CD4-positive, alpha-beta T cell (primary cell): ENCODE results near the gene POU6F1. TPM values are rescaled to one million over a fixed set of nuclear protein-coding genes. Genes with fewer than 3 reads are reported as not detected.

ENCODE experiments used
- ATAC-seq: fragments of 200-7000 bp; cut with Tn5 transposase; one replicate; pipeline ENCODE4 v1.10.0; 2022; ENCODE audit warnings: mild to moderate bottlenecking; ENCODE audit not compliant: poor library complexity
- CTCF ChIA-PET: fragments of 350-600 bp; sonication (Branson Sonifier 250); formaldehyde crosslinking; loops from one replicate; lab custom pipeline; 2021; ENCODE audit warnings: antibody characterized with exemption, inconsistent platforms; lab: Charles Lee
- POLR2A ChIA-PET: fragments of 350-600 bp; sonication (Branson Sonifier 250); formaldehyde crosslinking; loops from one replicate; lab custom pipeline; 2021; ENCODE audit warnings: antibody characterized with exemption, inconsistent platforms; lab: Charles Lee
- DNase-seq, 14 experiments: peaks; one replicate each; pipeline ENCODE4 v3.0.0-alpha.2; 2013 to 2020; ENCODE audit warnings: mixed read lengths in 2 of 14
- H3K27ac ChIP-seq, 2 donors: one replicate each; pipeline versions ENCODE4 v1.5.1 to v1.7.0; 2013; ENCODE audit warnings: low read length in 2 of 2, low read depth in 1 of 2, mild to moderate bottlenecking in 1 of 2
- H3K27me3 ChIP-seq, 2 experiments: 1 replicate in 1 of 2; 2 replicates in 1 of 2; pipeline versions ENCODE4 v1.6.1 to v1.7.0; 2013; ENCODE audit warnings: low read length in 2 of 2, control low read depth in 1 of 2, mild to moderate bottlenecking in 1 of 2, moderate library complexity in 1 of 2; ENCODE audit not compliant: insufficient read depth in 2 of 2, control insufficient read depth in 1 of 2
- H3K36me3 ChIP-seq: one replicate; pipeline ENCODE4 v1.6.1; 2013; ENCODE audit warnings: low read length, control low read depth; ENCODE audit not compliant: insufficient read depth
- H3K4me1 ChIP-seq: one replicate; pipeline ENCODE4 v1.6.1; 2013; ENCODE audit warnings: low read length, control low read depth; ENCODE audit not compliant: insufficient read depth
- H3K4me3 ChIP-seq: one replicate; pipeline ENCODE4 v1.5.1; 2013; ENCODE audit warnings: mild to moderate bottlenecking, low read length, moderate library complexity
- H3K9me3 ChIP-seq, 2 experiments: 1 replicate in 1 of 2; 2 replicates in 1 of 2; pipeline versions ENCODE4 v1.6.1 to v1.7.0; 2013; ENCODE audit warnings: low read length in 2 of 2, mild to moderate bottlenecking in 2 of 2, control low read depth in 1 of 2, moderate library complexity in 1 of 2; ENCODE audit not compliant: control insufficient read depth in 1 of 2, insufficient read depth in 1 of 2
- H3K27ac Mint-ChIP-seq: one replicate; pipeline ENCODE4 v1.8.0; 2020; ENCODE audit warnings: mixed read lengths
- H3K27me3 Mint-ChIP-seq: one replicate; pipeline ENCODE4 v1.8.0; 2021; ENCODE audit warnings: mixed read lengths
- H3K36me3 Mint-ChIP-seq: one replicate; pipeline ENCODE4 v1.8.0; 2021; ENCODE audit warnings: low read depth, mixed read lengths
- H3K4me1 Mint-ChIP-seq: one replicate; pipeline ENCODE4 v1.8.0; 2021; ENCODE audit warnings: low read depth, mixed read lengths
- H3K4me3 Mint-ChIP-seq: one replicate; pipeline ENCODE4 v1.8.0; 2020; ENCODE audit warnings: mild to moderate bottlenecking, mixed read lengths
- H3K9me3 Mint-ChIP-seq: one replicate; pipeline ENCODE4 v1.8.0; 2020; ENCODE audit warnings: mixed read lengths
- intact Hi-C, 2 experiments: fragments of 100-400 bp; cut with DNase I in 1 of 2; cut with micrococcal nuclease in 1 of 2; formaldehyde crosslinking; loops; one replicate each; pipeline versions ENCODE4 v1.15.1 to v1.9.0; 2023 to 2025; cut with DNase I, micrococcal nuclease
- polyA plus RNA-seq, 2 donors: library from polyadenylated mRNA; unstranded; fragments of 120-200 nt; gene quantifications; one replicate each; pipeline ENCODE4 v1.2.1, GENCODE V29; 2013
- total RNA-seq, 174 experiments: library from RNA in 2 of 174; stranded (reverse) in 2 of 174; gene quantifications; one replicate each; pipeline ENCODE4 v1.2.3 and lab custom pipeline; 2021 to 2026
- TF ChIP-seq, protein P1 (sequence below): fragments of 200-600 bp; IDR thresholded peaks from one replicate; pipeline ENCODE4 v1.8.0; 2022; ENCODE audit warnings: antibody characterized with exemption, mild to moderate bottlenecking

POU6F1 gene
- total RNA-seq: 10 to 100 TPM; 31.7 to 36.8 TPM
- polyA plus RNA-seq (2013, experiment 1 of 2): 15.5 TPM
- polyA plus RNA-seq (2013, experiment 2 of 2): 24.8 TPM
- 5.8 to 104 (median 37.1) reads per million in 172 experiments for total RNA-seq (lab: John Stamatoyannopoulos, UW)

DNA sequence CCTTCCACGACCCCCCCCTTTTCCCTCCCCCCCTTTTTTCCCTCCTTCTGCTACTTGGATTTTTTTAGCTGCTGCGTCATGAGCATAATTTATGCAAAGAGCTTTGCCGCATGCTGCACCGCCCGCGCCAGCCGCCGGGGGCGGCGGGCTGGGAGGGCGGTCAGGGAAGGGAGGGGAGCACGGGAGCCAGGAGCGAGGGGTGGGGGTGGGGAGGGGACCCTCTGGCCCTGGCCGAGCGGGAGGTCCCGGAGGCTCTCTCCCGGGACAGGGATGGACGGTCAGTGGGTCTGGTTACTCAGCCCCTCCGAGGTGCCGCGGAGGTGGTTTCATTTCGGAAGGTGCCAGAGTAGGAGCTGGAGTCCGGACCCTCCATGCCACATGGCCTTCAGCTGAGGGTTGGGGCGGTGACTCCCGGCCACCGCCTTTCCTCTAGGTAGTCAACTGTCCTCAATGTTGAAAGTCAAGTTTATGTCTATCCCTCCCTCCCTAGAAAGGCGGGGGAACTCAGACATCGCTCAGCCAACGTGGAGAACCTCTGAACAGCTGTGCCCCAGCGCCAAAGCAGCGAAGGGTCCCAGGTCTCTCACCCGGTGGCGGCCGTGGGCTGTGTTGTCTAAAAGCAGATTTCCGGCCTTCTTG is at the start of gene POU6F1:
Gene POU6F1, minus strand, starts transcription at position 95 of the 639 bp plus-strand sequence. CDS start 11,226 bp downstream, outside the sequence.
- peaks cover 33% of the 10 kb centered on the region for H3K4me1 Mint-ChIP-seq
- peak within 1 kb of the TSS; percentile 86 to 92 for H3K27ac ChIP-seq
- H3K9me3 ChIP-seq: no peaks in the 10 kb centered on the region
- H3K4me3 Mint-ChIP-seq: peak within 1 kb of the TSS; percentile 94
- DNase-seq: peak; percentile 53 to 90 (median 66)
- peaks cover 10% of the 10 kb centered on the region for H3K36me3 Mint-ChIP-seq
- no peaks in the 10 kb centered on the region for H3K27me3 Mint-ChIP-seq
- TF ChIP-seq, protein P1, sequence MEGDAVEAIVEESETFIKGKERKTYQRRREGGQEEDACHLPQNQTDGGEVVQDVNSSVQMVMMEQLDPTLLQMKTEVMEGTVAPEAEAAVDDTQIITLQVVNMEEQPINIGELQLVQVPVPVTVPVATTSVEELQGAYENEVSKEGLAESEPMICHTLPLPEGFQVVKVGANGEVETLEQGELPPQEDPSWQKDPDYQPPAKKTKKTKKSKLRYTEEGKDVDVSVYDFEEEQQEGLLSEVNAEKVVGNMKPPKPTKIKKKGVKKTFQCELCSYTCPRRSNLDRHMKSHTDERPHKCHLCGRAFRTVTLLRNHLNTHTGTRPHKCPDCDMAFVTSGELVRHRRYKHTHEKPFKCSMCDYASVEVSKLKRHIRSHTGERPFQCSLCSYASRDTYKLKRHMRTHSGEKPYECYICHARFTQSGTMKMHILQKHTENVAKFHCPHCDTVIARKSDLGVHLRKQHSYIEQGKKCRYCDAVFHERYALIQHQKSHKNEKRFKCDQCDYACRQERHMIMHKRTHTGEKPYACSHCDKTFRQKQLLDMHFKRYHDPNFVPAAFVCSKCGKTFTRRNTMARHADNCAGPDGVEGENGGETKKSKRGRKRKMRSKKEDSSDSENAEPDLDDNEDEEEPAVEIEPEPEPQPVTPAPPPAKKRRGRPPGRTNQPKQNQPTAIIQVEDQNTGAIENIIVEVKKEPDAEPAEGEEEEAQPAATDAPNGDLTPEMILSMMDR: peak; percentile 60
- H3K4me3 ChIP-seq: peak within 1 kb of the TSS; percentile 98
- H3K9me3 Mint-ChIP-seq: no peaks in the 10 kb centered on the region
- ChIA-PET CTCF (interaction anchor here (0.6 to 4.0 kb wide), 16 partner anchors 14 to 123 kb away, joined by 3 to 40 read pairs (median 4); partner anchors contain the start of genes DAZAP2, SMAGP and TFCP2), POLR2A (interaction anchor here (0.6 to 5.1 kb wide), 30 partner anchors 8 to 1788 kb away, joined by 3 to 221 read pairs (median 8); partner anchors contain the start of genes ATF1, BIN2, COX14 and CSRNP2)
- no peaks in the 10 kb centered on the region for H3K27me3 ChIP-seq
- ATAC-seq: peak; percentile 83
- H3K4me1 ChIP-seq: peaks cover 16% of the 10 kb centered on the region
- H3K36me3 ChIP-seq: no peaks in the 10 kb centered on the region
- peak within 1 kb of the TSS; percentile 98 for H3K27ac Mint-ChIP-seq
- intact Hi-C loops: loop anchor here (1.0 to 10.0 kb wide), 7 partner anchors 20 to 171 kb away; partner anchors contain the start of genes DAZAP2 (in 2 of the 2), LETMD1 (in 2 of the 2), TFCP2 (in 2 of the 2) and CSRNP2 (in 1 of the 2)

DNA sequence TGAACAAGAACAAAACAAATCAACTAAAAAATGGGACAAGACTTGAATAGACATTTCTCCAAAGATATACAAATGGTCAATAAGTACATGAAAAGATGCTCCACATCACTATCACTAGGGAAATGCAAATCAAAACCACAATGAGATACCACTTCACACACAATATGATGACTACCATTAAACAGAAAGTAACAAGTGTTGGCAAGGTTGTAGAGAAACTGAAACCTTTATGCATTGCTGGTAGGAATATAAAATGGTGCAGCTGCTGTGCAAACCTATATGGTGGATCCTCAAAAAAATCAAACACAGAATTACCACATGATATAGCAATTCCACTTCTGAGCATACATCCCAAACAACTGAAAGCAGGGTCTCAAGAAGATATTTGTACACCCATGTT is 47.2 kb upstream of the POU6F1 start:
- intact Hi-C loops: loop anchor here (5.0 to 10.0 kb wide), 3 partner anchors 50 to 267 kb away; partner anchors contain the start of genes LETMD1 (in 1 of the 2) and POU6F1 (in 1 of the 2)
- CTCF ChIA-PET: no interaction called here
- TF ChIP-seq, protein P1: no peak
- no peaks in the 10 kb centered on the region for H3K36me3 ChIP-seq
- DNase-seq (peak in 3 of 14 experiments; percentile 32 to 80 (median 43)), ATAC-seq (peak; percentile 24)
- Mint-ChIP-seq H3K36me3 (no peaks in the 10 kb centered on the region), H3K9me3 (no peaks in the 10 kb centered on the region), H3K4me1 (peaks cover 39% of the 10 kb centered on the region), H3K4me3 (peak overlapping the region; percentile 27), H3K27me3 (no peaks in the 10 kb centered on the region), H3K27ac (peak overlapping the region; percentile 4)
- H3K27ac ChIP-seq: no peak overlapping the region
- no peak overlapping the region for H3K4me3 ChIP-seq
- no peaks in the 10 kb centered on the region for H3K9me3 ChIP-seq
- H3K27me3 ChIP-seq: no peaks in the 10 kb centered on the region
- peaks cover 9% of the 10 kb centered on the region for H3K4me1 ChIP-seq
- POLR2A ChIA-PET: no interaction called here

GRCh38 chr12:51264297-51264696 is 46.4 kb upstream of the POU6F1 start:
- Histone ChIP-seq H3K9me3 (no peaks in the 10 kb centered on the region), H3K36me3 (no peaks in the 10 kb centered on the region), H3K27me3 (no peaks in the 10 kb centered on the region), H3K4me3 (no peak overlapping the region), H3K27ac (no peak overlapping the region), H3K4me1 (peaks cover 7% of the 10 kb centered on the region)
- ChIA-PET POLR2A (interaction anchor here (1.1 kb wide), 1 partner anchor 77 kb away, joined by 4 read pairs; no protein-coding TSS in a partner anchor), CTCF (interaction anchor here (2.2 kb wide), 1 partner anchor 26 kb away, joined by 6 read pairs; the partner anchor contains the start of gene DAZAP2)
- TF ChIP-seq, protein P1: no peak
- Mint-ChIP-seq H3K36me3 (no peaks in the 10 kb centered on the region), H3K27me3 (no peaks in the 10 kb centered on the region), H3K4me1 (peaks cover 35% of the 10 kb centered on the region), H3K27ac (no peak overlapping the region), H3K9me3 (no peaks in the 10 kb centered on the region), H3K4me3 (no peak overlapping the region)
- intact Hi-C loops: loop anchor here in 1 of 2 experiments (10.0 kb wide), 1 partner anchor 49 kb away; the partner anchor contains the start of gene POU6F1
- ATAC-seq (no peak), DNase-seq (no peak)
